Dendritic cell treated with granulocyte-macrophage colony-stimulating factor and Interleukin-4, amounts not matched to agents 40 ng/mL and 50 ng/mL, for 4 days (primary cell): ENCODE results near the gene CYRIA.

Experiments used
- H3K27ac Mint-ChIP-seq: one replicate; pipeline ENCODE4 v1.8.0; 2022; ENCODE audit warnings: mild to moderate bottlenecking, mixed read lengths
- H3K27me3 Mint-ChIP-seq: one replicate; pipeline ENCODE4 v1.8.0; 2022; ENCODE audit warnings: mild to moderate bottlenecking, mixed read lengths
- H3K36me3 Mint-ChIP-seq: one replicate; pipeline ENCODE4 v1.8.0; 2022; ENCODE audit warnings: low read depth, mixed read lengths
- H3K4me1 Mint-ChIP-seq: one replicate; pipeline ENCODE4 v1.8.0; 2022; ENCODE audit warnings: low read depth, mixed read lengths
- H3K4me3 Mint-ChIP-seq: one replicate; pipeline ENCODE4 v1.8.0; 2022; ENCODE audit warnings: mild to moderate bottlenecking, moderate library complexity, mixed read lengths
- H3K9me3 Mint-ChIP-seq: one replicate; pipeline ENCODE4 v1.8.0; 2022; ENCODE audit warnings: mixed read lengths
- intact Hi-C: fragments of 100-400 bp; cut with micrococcal nuclease; formaldehyde crosslinking; loops from one replicate; pipeline ENCODE4 v1.15.0; 2022

CYRIA gene

GRCh38 chr2:16625759-16626158 lies 39.9 kb downstream of the CYRIA start:
- peaks cover 99% of the 10 kb centered on the region for H3K4me1 Mint-ChIP-seq
- H3K27ac Mint-ChIP-seq: peak overlapping the region; percentile 86
- peaks cover 8% of the 10 kb centered on the region for H3K9me3 Mint-ChIP-seq
- H3K27me3 Mint-ChIP-seq: no peaks in the 10 kb centered on the region
- intact Hi-C loops: no loop called here
- peak overlapping the region; percentile 6 for H3K4me3 Mint-ChIP-seq
- peaks cover 57% of the 10 kb centered on the region for H3K36me3 Mint-ChIP-seq

DNA sequence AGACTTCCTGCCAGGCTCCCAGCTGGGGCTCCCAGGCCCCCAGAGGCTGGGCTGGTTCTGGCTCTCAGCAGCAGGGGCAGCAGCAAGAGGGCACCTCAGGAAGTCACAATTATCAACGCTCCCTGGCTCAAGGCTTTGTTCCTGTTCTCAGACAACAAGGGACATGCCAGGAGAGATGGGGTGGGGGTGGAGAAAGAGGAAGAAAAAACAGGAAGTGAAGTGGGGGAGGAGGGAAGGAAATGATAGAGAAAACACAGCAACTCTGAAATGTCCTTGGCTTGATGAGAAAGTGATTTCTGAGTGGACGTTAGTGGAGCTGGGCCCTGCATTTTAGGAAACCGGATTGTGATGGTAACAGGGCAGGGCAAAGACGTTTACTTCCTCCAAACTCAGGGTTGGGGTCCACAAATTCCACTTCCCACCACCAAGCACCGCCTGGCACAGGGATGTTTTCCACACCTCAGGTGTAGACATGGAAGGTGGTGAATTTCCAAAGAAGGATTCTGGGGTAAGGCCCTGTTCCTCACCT lies 40.4 kb downstream of the CYRIA start:
- Mint-ChIP-seq H3K9me3 (peaks cover 8% of the 10 kb centered on the region), H3K4me3 (peak overlapping the region; percentile 60), H3K27me3 (no peaks in the 10 kb centered on the region), H3K4me1 (peaks cover 98% of the 10 kb centered on the region), H3K36me3 (peaks cover 62% of the 10 kb centered on the region), H3K27ac (peak overlapping the region; percentile 86)
- intact Hi-C loops: no loop called here

DNA sequence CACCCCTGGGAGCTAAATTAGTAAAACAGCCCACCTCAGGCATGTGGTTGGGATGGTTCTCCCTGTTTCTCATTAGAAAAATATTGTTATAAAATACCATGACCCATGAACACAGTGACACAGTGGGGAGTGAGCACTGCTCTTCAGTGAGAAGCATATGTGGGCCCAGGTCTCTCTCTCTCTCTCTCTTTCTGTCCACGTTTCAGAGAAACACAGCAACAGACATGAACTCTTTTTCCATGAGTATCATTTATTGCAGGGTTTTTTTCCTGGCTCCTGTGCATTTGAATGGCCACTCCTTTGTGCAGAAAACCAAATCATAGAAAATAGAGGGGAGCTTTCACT lies 41.2 kb downstream of the CYRIA start:
- peak overlapping the region; percentile 86 for H3K27ac Mint-ChIP-seq
- H3K9me3 Mint-ChIP-seq: peaks cover 8% of the 10 kb centered on the region
- peaks cover 68% of the 10 kb centered on the region for H3K36me3 Mint-ChIP-seq
- peaks cover 96% of the 10 kb centered on the region for H3K4me1 Mint-ChIP-seq
- H3K4me3 Mint-ChIP-seq: no peak overlapping the region
- no peaks in the 10 kb centered on the region for H3K27me3 Mint-ChIP-seq
- intact Hi-C loops: no loop called here

- Mint-ChIP-seq H3K4me3 (no peak overlapping the region), H3K9me3 (peaks cover 8% of the 10 kb centered on the region), H3K4me1 (peaks cover 92% of the 10 kb centered on the region), H3K36me3 (peaks cover 68% of the 10 kb centered on the region), H3K27ac (peak overlapping the region; percentile 86), H3K27me3 (no peaks in the 10 kb centered on the region)
- intact Hi-C loops: no loop called here
These were observed 41.8 kb downstream of the CYRIA start for GRCh38 chr2:16623564-16624435.

- Mint-ChIP-seq H3K36me3 (peaks cover 74% of the 10 kb centered on the region), H3K9me3 (peaks cover 8% of the 10 kb centered on the region), H3K27me3 (no peaks in the 10 kb centered on the region), H3K27ac (peak overlapping the region; percentile 86), H3K4me3 (peak overlapping the region; percentile 17), H3K4me1 (peaks cover 92% of the 10 kb centered on the region)
- intact Hi-C loops: no loop called here
These were observed 42.6 kb downstream of the CYRIA start for GRCh38 chr2:16623031-16623430.

- Mint-ChIP-seq H3K27me3 (no peaks in the 10 kb centered on the region), H3K4me3 (peak overlapping the region; percentile 17), H3K4me1 (peaks cover 92% of the 10 kb centered on the region), H3K27ac (peak overlapping the region; percentile 86), H3K36me3 (peaks cover 68% of the 10 kb centered on the region), H3K9me3 (peaks cover 8% of the 10 kb centered on the region)
- intact Hi-C loops: no loop called here
These were observed 43.1 kb downstream of the CYRIA start for GRCh38 chr2:16622399-16622968.

DNA sequence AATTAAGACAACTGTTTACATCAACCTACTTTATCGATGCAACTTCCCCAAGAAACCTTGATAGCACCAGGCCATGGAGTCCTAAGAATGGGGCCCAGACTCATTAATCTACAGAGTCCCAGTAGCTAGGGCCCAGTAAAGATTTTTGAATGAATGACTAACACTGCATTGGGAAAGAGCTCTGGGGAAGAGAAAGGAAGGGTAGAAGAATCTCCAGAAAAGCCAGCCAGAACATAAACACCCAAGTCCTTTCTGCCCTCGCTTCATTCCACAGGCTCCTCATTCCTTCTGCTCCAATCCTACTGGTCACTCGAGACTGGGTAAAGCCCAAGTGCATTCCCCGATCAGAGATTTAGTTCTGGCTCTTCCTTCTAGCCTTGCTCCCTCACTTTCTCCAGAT lies 44.3 kb downstream of the CYRIA start:
- H3K4me1 Mint-ChIP-seq: peaks cover 92% of the 10 kb centered on the region
- no peaks in the 10 kb centered on the region for H3K27me3 Mint-ChIP-seq
- H3K36me3 Mint-ChIP-seq: peaks cover 62% of the 10 kb centered on the region
- intact Hi-C loops: no loop called here
- H3K27ac Mint-ChIP-seq: peak overlapping the region; percentile 86
- H3K4me3 Mint-ChIP-seq: no peak overlapping the region
- H3K9me3 Mint-ChIP-seq: peaks cover 8% of the 10 kb centered on the region

- Mint-ChIP-seq H3K27me3 (no peaks in the 10 kb centered on the region), H3K36me3 (peaks cover 69% of the 10 kb centered on the region), H3K27ac (peak overlapping the region; percentile 86), H3K4me1 (peaks cover 92% of the 10 kb centered on the region), H3K4me3 (no peak overlapping the region), H3K9me3 (peaks cover 8% of the 10 kb centered on the region)
- intact Hi-C loops: no loop called here
These were observed 45.0 kb downstream of the CYRIA start for GRCh38 chr2:16620590-16620989.

- H3K27ac Mint-ChIP-seq: no peak overlapping the region
- H3K27me3 Mint-ChIP-seq: no peaks in the 10 kb centered on the region
- H3K9me3 Mint-ChIP-seq: peaks cover 8% of the 10 kb centered on the region
- peaks cover 92% of the 10 kb centered on the region for H3K4me1 Mint-ChIP-seq
- H3K36me3 Mint-ChIP-seq: peaks cover 78% of the 10 kb centered on the region
- no peak overlapping the region for H3K4me3 Mint-ChIP-seq
- intact Hi-C loops: loop anchor here (5.0 to 10.0 kb wide), 2 partner anchors 33 to 105 kb away; no protein-coding TSS in a partner anchor
These were observed 45.9 kb downstream of the CYRIA start for GRCh38 chr2:16619576-16620245.

DNA sequence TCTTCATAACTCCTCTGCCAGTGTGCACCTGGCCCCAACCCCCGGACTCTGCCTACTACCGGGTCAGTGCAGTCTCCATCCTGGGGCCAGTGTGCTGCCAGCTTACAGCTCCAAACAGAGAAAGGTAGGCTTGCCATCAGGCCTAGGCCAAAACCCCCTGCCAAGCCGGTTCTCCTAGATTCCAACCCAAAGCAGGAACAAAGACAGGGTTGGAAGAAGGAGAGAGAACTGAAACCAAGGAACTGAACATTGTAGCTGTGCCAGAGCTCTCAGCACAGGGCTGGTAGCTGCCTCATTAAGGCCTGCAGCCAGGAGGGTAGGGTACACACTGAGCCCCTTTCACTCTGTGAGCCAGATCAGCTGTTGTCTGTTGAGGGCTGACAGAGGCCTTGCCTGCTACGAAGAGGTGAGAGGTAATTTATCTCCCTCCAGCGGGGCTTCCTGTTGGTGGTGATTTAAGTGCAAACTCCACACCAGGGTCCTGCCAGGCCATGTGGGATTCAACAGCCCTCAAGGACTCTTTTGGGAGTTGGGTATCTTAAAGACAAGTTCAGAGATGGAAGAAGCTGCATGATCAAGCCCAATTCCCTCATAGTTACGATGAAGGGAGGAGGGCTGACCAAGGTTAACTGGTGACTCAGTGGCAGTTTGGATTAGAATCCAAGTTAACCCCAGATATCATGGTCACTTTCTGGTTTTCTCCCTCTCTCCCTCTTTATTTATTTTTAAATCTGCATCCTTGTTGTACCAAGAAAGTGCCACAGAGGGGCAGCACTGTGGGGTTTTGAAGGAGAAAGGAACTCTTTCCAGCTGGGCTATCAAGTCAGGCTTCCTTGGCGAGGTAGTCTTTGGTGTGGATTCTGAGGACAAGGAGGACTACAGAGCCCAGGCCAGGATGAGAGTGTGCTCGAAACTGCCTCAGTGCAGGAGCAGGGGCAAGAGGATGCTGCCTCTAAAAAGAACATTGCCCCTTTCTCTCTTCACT lies 48.1 kb downstream of the CYRIA start:
- Mint-ChIP-seq H3K27ac (peak overlapping the region; percentile 89), H3K4me3 (no peak overlapping the region), H3K27me3 (no peaks in the 10 kb centered on the region), H3K36me3 (peaks cover 80% of the 10 kb centered on the region), H3K9me3 (peaks cover 8% of the 10 kb centered on the region), H3K4me1 (peaks cover 81% of the 10 kb centered on the region)
- intact Hi-C loops: loop anchor here (5.0 to 10.0 kb wide), 2 partner anchors 35 to 107 kb away; no protein-coding TSS in a partner anchor
